SHP77 (cell line): Measurements from ENCODE around the gene PXDN.
"Not testable (repeated sequence)": the region's sequence is repeated elsewhere in the genome, so short reads cannot be mapped to it uniquely, and the experiment has no call there.

Source experiments
- DNase-seq, 2 experiments: peaks; one replicate each; lab custom pipeline; 2025; lab: John Stamatoyannopoulos, UW

The PXDN gene

DNA sequence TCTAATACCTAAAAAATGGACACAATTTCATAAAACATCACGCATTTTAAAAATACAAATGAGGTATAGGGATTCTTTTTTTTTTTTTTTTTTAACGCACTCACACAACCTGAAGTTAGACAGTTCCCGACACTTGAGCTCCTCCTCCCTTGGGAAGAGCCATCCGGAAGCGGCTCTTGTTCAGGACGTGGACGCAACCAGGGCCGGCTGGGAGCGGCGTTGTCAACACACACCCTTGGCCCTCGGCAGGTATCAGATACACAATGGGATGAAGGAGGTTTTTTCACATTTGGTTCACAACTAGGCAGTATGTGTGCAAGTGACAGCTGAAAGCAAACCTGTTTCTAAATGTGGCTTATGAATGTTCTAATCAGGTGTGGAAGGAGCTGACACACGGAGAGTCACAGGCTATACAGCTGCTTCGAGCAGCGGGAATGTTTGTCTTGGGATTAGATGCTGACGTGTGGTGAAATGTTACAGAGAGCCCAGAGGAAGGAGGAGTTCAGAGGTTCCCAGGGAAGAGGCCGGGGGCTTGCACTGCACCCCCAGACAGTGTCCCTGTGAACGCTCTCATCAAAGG, 111.1 kb downstream of the PXDN start:
- peak; percentile 87 to 96 for DNase-seq

DNA sequence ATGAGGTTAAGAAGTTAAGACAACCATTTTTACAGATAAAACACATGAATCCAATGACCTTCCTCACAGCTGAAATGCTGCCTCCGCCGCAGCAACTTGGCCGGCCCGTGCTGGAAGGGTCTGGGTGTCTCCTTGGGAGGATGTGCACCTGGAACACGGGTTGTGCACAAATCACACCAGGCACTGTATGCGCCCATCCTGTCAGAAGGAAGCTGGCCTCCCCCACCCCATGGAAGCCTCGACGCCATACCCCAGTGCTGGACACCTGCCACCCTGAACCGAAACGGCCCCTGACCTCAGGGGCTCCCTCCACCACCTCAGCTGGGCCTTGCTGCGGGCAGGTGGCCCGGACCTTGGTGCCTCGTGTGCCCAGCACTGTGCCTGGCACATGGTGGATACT, 111.8 kb downstream of the PXDN start:
- DNase-seq: no peak

DNA sequence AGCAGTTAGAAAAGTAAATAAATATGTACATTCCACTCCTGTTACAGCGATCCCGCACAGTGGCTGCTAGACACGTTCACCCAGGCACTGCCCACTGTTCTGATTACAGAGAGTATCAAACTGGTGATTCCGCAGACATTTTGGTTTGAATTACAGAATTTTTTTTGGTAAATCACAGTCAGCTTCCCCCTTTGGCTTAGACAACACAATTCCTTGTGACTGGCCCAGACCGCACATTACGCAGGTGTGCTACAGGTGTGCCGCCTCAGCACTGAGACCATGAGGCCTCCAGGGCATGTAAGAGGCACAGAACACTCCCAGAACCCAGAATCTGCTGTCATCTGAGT, 112.3 kb downstream of the PXDN start:
- no peak for DNase-seq

DNA sequence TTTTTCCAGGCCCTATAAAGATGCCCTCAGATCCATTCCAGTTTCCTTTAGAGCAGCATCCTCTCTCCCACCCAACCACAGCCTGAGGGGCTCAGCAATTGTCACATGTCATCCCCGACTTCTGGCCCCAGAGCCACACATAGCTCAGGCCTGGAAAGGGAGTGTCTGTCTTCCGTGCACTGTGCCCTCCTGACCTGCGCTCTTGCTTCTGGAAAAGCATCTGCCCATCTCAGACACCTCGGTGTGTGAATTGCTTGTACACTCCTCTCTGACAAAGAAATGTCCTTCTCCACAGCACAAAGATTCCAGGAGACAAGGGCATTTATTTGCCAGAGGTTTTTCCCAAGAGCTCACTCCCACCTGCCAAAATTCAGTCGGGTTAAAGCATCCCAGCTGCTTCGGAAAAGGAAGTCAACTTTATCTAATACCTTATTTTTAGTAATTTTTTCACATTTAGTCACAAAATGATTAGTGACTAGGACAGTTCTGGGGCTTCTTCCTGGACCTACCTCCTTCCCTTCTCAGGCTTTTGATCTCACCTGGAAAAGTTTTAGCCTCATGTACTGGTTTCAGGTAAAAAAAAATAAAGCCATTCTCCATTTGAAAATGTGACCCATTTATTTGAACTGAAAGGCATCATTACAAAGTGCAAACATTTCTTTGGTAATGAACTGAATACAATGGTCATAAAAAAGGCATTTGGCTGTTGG, 112.9 kb downstream of the PXDN start:
- no peak for DNase-seq

DNA sequence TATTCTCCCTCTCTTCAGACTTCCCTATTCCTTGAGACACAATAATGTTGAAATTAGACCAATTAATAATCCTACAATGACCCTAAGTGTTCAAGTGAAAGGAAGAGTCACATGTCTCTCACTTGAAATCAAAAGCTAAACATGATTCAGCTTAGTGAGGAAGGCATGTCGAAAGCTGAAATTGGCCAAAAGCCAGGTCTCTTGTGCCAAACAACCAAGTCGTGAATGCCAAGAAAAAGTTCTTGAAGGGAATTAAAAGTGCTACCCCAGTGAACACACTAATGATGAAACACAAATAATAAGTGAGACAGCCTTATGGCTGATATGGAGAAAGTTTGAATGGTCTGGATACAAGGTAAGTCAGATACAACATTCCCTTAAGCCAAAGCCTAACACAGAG, 115.4 kb downstream of the PXDN start:
- no peak for DNase-seq

DNA sequence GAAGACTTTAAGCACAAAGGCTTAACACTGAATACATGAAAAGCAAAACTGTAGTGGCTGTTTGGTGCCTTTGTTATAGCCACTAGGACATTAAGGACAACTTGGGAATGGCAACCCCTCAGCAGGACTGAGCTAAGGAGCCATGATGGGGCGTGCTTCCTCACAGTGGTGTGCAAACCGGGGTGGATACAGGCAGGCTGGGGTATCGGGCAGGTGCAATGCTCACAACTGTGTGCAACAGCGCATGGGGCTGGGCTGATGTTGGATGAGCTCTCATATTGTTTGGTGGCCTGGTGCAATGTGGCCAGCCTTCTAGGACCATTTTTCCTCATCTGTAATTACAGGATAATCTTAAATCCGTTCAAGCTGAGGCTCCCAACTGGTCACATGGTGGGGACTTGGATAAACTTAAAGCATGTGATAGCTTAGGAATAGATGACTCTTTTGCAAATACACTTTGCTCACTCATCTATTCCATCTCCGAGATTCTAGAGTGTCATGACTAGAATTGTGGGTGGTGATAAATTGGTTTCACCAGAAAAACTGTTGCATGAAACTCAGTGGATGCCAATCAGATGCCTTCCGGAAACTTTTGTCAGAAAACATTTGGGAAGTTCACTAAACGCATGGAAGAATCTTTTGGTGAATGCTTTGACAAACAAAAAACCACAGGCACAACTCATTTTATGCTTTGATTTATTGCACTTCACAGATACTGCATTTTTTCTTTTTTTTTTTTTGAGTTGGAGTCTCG, 116.5 kb downstream of the PXDN start:
- DNase-seq: no peak

DNA sequence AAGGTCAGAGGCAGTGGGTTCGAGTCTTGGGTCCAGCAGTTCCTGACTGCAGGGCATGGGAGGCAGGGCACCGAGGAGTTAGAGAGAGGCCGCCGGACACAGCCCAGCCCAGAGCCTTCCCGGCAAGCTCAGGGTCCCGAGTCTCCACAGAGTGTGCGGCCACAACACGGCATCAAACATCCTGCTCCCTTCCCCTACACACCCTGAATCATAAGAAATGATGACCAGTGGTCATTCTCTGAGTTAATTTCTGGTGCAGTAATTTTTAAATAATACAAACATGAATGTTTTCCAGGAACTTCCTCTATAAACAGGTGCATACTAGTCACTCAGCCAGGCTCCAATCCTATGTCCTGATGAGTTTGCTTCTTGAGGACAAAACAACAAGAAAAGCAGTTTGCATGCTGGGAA, 118.0 kb downstream of the PXDN start:
- peak in 1 of 2 experiments; percentile 38 for DNase-seq

DNA sequence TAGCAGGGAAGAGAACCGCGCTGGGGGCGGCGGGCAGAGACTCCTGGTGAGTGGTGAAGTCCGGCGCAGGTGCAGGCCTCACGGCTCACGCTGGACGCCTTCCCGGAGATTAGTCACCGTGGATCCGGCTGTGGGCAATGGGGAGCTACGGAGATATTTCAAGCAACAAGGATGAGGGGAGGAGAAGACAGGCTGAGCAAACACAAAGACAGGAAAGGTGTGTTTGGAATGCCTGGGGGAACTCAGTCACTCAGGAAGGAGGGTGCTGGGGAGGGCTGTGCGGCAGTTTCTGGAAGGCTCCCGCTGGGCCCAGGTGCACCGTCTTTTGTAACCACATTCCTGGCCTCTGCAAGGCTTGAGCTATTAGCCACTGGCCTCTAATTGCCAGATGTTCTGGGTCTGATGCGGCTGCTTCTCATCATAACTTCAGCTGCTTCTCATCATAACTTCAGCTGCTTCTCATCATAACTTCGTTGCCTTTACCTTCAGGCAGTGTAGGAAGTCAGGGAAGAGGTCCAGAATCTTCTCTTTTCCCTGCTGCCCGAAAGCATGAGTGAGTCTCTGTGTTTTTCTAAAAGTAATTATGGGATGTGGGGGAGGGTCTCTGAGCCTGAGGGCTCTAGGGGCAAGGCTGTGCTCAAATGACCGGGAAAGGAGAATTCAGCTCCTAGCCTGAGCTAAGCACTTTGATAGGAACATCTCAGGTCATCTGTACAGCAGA, 118.9 kb downstream of the PXDN start:
- DNase-seq: peak; percentile 58 to 79

DNA sequence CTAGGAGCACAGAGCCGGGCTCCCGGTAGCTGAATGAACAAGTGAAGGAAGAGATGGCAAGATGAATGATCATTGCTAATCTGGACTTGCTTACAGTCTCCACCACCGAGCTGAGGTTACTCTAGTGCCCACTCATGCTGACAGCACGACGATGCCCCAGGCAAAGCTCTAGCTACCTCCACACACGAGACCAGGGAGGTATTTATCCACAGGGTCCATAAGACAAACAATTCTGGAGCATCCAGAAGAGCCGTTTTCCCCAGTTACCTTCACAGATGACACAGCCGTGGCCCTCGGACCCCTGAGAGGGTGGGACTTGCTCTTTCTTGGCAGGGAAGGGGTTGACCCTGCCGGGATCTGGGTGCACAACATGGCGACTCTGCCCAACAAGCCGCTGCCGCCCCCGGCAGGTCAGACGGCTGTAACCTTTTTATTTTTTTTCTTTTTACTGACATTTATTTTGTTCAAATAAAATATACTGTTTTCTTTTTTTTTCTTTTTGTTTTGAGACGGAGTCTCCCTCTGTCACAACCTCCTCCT, 120.3 kb downstream of the PXDN start:
- no peak for DNase-seq

DNA sequence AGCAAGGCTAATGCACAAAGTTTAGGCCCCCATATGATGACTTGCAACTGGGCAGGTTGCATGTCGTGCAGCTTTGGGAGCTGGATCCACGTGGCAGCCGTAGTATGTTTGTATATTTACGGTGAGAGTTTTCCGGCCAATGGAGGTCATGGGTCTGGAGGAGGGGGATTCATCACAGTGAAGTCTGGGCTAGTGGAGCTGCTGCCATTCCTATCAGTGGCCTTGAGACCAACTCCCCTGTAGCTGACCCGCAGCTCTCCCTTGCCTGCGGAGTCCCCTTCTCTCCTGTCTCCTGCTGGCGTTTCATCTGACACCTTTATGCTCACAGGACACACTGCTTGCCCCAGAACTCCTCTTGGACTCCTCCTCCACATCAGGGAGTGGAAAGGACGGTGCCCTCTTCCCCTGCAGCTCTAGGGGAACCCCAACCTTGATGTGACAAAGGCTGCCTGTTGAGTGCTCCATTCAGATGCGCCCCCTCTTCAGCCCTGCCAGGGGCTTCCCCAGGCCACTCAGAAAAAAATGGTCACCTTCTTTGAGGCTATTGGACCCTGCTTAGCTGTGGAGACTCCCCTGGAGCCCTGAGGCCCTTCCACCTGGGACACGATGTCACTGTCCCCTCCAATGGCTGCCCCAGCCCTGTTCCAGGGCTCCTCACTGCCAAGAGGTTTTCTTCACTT, 121.7 kb downstream of the PXDN start:
- DNase-seq: no peak

DNA sequence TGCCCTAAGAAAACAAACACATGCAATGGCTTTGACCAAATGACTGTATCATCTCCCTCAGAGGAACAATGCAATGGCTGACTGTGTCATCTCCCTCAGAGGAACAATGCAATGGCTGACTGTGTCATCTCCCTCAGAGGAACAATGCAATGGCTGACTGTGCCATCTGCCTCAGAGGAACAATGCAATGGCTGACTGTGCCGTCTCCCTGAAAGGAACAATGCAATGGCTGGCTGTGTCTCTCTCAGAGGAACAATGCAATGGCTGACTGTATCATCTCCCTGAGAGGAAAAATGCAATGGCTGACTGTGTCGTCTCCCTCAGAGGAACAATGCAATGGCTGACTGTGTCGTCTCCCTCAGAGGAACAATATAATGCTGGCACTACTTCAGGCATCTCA, 122.3 kb downstream of the PXDN start:
- not testable (repeated sequence) for DNase-seq

DNA sequence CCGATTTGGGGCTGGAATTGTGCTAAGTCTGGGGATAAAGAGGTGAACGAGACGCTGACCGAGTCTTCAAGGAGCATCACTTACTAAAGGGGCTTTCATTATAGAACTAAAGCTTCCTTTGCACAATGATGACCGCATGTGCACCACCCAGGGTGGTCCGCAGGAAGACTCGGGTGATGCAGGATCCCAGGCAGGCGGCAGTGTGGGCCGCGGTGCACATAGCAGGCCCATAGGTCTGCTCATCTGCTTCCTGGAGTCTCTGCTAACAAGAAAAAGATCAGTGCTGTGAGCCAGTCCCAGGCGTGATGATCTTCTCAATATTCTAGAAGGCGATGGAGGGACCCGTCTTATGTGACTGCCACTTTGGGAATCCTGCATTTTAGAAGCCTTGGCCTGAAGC, 122.8 kb downstream of the PXDN start:
- no peak for DNase-seq

DNA sequence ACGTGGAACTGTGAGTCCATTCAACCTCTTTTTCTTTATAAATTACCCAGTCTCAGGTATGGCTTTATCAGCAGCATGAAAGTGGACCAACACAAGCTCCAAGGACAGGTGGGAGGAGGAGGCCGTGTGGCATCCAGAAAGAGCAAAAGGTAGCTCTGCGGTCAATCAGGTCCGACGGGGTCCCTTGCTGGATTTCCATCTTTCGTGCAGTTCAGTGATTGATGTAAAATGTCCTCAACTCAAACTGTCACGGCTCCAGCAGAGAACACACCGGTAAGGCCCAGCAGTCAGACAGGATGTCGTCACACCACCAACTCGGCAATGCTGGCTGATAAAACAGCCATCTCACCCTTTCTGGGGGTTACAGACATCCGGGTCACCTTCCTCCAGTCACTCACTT, 123.3 kb downstream of the PXDN start:
- DNase-seq: no peak

DNA sequence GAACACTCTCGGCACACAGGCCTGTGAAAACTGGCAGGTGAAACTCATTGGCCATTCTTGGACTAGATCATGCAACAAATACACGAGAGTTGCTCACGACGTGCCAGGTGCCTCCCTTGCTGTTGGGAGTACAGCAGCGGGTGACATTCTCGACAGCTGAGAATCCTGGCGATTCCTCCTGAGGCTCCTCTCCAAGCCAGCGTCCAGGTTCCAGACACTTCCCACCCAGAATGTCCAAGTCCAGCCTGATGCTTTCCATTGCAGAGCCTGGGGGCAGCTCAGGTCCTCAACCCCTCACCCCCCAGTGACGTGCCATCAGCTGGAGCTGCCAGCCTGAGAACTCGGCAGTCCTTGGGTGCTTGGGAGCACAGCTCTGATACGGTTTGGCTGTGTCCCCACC, 124.2 kb downstream of the PXDN start:
- no peak for DNase-seq

DNA sequence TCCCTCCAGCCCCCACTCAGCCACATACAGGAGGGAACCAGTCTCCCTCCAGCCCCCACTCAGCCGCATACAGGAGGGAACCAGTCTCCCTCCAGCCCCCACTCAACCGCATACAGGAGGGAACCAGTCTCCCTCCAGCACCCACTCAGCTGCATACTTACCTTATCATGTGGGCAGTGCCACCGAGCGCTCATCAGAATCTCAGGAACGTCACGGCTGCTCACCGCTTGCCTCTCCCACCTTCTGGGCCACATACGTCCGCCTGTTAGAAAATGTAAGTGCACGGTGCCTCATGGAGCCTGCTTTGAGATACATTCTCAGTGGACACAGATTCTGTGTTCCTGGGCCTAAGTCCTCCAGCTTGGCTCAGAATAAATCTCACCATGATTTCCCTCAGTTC, 124.8 kb downstream of the PXDN start:
- no peak for DNase-seq

DNA sequence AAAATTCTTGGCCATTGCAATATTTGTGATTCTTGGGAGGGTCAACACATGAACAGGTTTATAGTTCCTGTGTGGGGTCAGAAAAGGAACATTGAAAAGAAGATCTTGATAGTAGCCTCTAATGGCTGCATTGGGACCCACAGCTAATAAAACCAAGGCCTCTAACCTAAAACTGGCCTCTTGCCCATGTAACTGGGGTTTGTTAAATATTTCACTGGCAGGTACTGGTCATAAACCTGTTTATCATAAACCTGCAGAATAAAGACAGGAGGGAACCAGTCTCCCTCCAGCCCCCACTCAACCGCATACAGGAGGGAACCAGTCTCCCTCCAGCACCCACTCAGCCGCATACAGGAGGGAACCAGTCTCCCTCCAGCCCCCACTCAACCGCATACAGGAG, 125.3 kb downstream of the PXDN start:
- no peak for DNase-seq

DNA sequence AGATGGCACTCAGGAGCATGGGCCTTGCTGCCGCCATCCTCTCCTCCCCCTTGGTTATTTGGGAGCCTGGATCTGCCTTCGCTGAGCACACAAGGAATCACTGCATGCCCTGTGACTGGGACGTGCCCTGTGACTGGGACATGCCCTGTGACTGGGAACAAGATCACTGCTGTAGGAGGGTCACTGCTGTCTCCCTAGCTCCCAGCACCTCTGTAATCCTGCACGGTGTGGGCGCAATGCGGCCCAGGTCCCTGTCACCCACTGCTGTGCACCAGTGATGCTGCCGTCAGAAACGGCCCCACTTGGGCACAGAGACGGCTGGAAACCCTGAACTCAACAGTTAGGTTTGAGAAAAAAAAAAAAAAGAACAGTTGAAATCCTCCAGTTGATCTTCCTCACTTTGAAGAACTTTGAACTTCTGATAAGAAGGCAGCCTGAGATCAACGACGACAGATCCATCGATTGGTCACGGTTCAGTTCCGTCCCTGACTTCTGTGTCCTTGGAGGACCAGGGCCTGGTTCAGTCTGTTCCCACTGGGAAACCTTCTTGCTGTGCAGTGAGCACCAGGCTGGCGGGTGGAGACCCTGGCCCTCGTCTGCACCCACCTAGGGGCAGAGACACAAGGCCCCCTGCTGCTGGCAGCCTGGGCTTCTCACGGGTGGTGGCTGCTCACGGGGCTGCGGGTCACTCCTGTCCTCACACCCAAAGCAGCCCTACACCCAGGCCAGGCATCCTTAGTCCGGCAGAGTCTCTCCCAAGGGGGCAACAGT, 125.9 kb downstream of the PXDN start:
- no peak for DNase-seq

DNA sequence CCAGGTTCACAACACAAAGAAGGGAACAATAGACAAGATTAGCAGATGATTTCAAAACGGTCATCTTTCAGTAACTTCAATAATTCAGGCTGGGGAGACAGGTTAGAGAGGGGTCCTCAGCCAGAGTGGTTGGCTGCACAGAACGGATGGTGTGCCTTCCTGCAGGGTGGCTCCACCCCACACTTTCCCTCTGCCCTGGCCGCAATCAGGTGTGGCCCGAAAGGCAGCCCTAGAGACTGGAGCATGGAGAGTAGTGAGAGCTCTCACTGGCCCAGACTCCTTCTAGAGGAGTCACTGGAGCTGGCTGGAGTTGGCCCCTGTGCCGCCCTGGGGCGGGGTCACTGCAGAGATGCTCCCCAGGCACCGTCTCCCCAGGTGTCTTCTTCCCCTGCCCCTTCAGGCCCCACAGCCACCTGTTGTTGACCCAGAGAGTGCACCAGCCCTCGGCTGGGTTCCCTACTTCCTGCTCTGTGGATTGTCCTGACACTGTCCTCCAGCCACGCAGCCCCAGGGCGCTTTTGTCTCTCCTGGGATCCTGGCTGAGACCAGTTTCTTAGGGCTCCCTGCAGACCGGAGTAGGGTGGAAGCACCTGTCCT, 126.8 kb downstream of the PXDN start:
- DNase-seq: no peak

DNA sequence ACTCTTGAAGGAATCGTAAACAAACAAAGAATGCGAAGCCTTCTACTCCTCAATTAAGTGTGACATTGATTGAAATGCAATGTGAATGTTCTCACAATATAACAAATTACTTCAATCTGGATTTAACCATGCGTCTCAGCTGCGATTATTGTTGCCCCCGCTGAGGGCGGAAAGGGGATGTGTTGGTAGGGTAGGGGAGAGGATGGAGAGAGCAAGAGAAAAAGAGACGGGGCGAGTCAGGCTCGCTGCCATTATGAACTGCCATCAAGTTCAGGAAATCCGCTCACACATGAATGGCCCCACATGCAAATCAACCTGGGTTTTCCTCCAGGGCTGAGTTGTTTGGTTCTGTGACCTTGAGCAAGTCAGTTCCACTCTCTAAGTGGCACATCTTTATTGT, 129.8 kb downstream of the PXDN start:
- DNase-seq: no peak

DNA sequence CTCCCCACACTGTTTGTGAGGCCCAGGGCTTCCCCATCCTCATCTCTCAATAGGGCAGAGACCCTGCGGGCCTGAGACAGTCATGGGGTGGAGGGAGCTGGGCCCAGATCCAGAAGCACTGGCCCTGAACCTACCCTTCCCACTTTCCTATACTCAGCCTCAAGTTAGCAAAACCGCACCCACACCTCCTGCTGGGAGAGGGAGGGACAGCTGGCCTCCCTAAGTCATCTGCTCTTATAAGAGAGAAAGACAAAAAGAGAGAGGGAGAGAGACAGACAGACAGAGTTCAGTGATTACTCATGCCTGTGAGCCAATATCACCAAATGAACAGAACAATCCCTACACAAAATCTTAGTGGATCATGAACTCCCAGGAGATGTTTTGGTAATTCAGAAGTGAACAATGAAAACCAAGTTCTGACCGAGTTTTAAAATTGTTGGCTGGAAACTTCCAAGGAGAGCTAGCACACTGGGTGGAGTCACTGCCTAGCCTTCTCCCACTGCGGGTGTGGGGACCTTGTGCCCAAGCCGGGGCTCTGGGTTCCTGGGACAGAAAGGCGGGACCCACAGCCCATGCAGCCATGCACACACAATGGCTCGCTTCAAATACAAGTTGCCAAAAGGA, 130.5 kb downstream of the PXDN start:
- DNase-seq: no peak
